Measurements from ENCODE around the gene TAB3.
"Not testable (repeated sequence)": the region's sequence is repeated elsewhere in the genome, so short reads cannot be mapped to it uniquely, and the experiment has no call there.

The TAB3 gene

DNA sequence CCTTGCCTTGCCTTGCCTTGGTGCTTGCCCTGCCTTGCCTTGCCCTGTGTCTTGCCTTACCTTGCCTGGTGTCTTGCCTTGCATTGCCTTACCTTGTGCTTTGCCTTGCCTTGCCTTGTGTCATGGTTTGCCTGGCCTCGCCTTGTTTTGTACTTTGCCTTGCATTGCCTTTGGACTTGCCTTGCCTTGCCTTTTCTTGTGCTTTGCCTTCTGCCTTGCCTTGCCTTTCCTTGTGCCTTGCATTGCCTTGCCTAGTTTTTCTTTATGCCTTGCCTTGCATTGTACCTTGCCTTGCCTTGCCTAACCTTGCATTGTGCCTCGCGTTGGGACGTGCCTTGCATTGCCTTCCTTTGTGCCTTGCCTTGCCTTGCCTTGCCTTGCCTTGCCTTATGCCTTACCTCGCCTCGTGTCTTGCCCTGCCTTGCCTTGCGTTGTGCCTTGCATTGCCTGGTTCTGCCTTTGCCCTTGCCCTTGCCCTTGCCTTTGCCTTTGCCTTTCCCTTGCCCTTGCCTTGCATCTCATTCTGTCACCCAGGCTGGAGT is 82.8 kb downstream of the TAB3 start:
- TF ChIP-seq CTCF (IDR thresholded peaks at IDR 0.05; ENCODE audit: extremely low read depth, missing control alignments): no peak
- no peak for DNase-seq (ENCODE audit: low spot score)

- no peak for TF ChIP-seq CTCF (IDR thresholded peaks at IDR 0.05; ENCODE audit: extremely low read depth, missing control alignments)
- no peak for DNase-seq (ENCODE audit: low spot score)
Measured at GRCh38 chrX:30804462-30804861, 84.6 kb downstream of the TAB3 start.

- DNase-seq (ENCODE audit: low spot score): no peak
- no peak for TF ChIP-seq CTCF (IDR thresholded peaks at IDR 0.05; ENCODE audit: extremely low read depth, missing control alignments)
Measured at GRCh38 chrX:30800901-30801300, 88.2 kb downstream of the TAB3 start.

DNA sequence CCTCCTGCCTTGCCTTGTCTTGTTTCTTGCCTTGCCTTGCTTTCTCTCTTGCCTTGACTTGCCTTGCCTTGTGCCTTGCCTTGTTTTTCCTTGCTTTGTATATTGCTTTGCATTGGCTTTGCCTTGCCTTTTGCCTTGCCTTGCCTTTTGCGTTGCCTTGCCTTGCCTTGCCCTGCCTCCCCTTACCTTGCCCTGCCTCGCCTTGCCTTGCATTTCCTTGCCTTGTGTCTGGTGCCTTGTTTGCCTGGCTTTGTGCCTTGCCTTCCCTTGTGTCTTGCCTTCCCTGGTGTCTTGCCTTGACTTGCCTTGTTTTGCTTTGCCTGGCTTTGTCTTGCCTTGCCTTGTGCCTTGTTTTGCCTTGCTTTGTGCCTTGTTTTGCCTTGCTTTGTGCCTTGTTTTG is 89.7 kb downstream of the TAB3 start:
- no peak for TF ChIP-seq CTCF (IDR thresholded peaks at IDR 0.05; ENCODE audit: extremely low read depth, missing control alignments)
- no peak for DNase-seq (ENCODE audit: low spot score)

DNA sequence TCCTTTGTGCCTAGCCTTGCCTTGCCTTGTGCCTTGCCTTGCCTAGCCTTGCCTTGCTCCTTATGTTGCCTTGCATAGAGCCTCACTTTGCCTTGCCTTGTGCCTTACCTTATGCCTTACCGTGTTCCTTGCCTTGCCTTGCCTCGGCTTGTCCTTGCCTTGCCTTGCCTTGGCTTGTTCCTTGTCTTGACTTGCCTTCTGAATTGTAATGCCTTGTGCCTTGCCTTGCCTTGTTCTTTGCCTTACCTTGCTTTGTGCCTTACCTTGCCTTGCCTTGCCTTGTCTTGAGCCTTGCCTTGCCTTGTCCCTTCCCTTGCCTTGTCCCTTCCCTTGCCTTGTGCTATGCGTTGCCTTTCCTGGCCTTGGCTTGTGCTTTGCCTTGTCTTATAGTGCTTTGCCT is 90.2 kb downstream of the TAB3 start:
- no peak for DNase-seq (ENCODE audit: low spot score)
- no peak for TF ChIP-seq CTCF (IDR thresholded peaks at IDR 0.05; ENCODE audit: extremely low read depth, missing control alignments)

- DNase-seq (ENCODE audit: low spot score): not testable (repeated sequence)
Measured at GRCh38 chrX:30797301-30797700, 91.8 kb downstream of the TAB3 start.

DNA sequence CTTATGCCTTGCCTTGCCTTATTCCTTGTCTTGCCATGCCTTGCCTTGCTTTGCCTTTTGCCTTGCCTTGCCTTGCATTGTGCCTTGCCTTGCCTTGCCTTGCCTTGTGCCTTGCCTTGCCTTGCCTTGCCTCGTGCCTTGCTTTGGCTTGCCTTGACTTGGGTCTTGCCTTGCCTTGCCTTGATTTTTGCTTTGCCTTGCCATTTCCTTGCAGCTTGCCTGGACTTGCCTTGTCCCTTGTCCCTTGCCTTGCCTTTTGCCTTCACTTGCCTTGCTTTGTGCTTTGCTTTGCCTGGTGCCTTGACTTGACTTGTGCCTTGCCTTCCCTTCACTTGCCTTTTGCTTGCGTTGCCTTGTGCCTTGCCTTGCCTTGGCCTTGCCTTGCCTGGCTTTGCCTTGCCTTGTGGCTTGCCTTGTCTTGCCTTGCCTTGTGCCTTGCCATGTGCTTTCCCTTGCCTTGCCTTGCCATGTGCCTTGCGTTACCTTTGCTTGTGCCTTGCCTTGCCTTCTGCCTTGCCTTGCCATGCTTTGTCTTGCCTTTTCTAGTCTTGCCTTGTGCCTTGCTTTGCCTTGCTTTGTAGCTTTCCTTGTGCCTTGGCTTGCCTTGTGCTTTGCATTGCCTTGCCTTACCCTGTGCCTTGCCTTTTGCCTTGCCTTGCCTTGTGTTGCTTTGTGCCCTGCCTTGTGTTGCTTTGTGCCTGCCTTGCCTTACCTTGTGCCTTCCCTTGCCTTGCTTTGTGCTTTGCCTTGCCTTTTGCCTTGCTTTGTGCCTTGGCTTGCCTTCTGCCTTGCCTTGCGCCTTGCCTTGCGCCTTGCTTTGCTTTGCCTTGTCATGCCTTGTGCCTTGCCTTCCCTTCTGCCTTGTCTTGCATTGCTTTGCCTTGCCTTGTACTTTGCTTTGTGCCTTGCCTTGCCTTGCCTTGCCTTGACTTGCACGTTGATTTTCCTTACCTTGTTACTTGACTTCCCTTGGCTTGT is 92.8 kb downstream of the TAB3 start:
- no peak for DNase-seq (ENCODE audit: low spot score)

More for the DNA sequence above, 92.8 kb downstream of the TAB3 start:
- no peak for TF ChIP-seq CTCF (IDR thresholded peaks at IDR 0.05; ENCODE audit: extremely low read depth, missing control alignments)
